ENCODE measurements around the gene PKNOX2.
A peak's percentile ranks its signal among the peaks of the same experiment; 100 is the strongest.

PKNOX2 gene

DNA sequence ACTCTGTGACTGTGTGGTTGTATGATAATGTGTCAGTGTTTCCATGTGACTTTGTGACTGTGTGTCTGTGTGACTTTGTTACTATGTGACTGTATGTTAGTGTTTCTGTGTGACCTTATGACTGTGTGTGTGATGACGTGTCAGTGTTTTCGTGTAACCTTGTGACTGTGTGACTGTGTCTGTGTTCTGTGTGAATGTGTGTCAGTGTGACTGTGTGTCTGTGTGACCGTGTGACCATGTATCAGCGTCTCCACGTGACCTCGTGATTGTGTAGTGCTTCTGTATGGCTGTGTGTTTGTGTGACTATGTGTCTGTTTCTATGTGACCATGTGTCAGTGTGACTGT lies 9.5 kb upstream of the PKNOX2 start:
- no peak for DNase-seq (ENCODE audit: low spot score)

DNA sequence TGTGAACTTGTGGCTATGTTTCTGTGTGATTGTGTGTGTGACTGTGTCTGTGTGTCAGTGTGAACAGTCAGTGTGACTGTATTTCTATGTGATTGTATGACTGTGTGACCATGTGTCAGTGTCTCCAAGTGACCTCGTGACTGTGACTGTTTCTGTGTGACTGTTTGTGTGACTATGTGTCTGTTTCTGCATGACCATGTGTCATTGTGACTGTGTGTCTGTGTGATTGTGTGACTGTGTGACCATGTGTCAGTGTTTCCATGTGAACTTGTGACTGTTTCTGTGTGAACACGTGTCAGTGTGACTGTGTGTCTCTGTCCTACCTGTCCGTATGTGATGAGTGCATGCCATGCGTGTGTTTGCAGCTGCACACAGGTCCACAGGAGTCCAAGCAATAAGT lies 8.8 kb upstream of the PKNOX2 start:
- DNase-seq (ENCODE audit: low spot score), result no peak

DNA sequence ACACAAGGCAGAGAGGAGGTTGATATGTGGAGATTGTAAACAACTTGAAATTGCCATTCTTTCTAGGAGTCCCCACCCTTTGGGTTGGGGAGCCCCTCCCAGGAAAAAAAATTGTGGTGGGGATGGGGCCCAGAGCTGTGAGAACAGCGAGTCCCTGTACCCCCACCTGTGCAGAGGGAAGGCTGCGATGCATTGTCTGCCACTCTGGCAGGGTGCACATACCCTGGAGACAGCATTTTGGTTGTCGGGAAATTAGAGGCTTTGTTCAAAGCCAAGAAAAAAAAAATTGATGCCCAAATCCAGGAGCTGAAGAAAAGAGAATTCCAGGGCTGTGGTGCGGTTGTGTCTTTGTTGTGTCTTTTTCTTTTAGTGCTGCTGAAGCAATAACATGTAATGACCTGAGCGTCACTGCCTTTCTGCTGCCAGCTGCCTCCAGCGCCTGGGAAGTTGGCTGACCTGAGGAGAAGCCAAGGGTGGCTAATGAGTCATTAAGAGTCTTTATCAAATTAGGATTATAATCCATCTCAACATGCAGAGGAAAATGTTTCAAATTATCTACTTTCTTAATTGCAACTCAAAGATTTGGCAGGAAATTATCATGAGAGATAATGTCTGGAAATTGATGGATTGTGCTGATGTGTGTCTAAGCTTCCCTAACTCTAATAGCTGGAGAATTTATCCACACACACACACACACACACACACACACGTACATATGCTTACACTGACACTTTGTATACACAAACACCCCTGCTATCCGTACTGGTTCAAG lies 8.0 kb upstream of the PKNOX2 start:
- DNase-seq (ENCODE audit: low spot score), result no peak

DNA sequence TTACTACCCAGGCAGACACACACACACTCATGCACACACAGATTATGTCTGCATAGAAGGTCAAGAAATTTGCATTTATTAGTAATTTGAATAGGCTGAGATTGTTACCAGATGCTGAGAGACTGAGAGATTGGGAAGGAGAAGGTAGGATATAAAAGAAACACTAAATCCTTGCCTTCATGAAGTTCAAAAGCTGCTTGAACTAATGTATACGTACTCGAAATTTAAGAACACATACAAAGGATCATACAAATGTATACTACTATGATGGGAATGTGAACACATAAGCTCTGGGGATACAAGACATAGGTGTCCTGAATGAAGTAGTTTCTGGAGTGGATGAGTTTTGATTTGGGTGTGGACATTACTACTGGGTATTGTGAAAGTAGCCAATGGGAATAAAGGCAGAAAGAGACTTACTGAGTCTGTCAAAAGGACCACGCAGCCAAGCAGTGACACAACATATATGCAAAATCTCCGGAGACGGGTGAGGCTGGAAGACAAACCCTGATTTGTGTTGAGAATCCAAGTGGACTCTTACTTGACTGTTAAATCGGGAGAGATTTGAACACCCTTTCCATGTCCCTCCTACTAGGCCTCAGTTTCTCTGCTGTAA lies 7.3 kb upstream of the PKNOX2 start:
- no peak for DNase-seq (ENCODE audit: low spot score)

DNA sequence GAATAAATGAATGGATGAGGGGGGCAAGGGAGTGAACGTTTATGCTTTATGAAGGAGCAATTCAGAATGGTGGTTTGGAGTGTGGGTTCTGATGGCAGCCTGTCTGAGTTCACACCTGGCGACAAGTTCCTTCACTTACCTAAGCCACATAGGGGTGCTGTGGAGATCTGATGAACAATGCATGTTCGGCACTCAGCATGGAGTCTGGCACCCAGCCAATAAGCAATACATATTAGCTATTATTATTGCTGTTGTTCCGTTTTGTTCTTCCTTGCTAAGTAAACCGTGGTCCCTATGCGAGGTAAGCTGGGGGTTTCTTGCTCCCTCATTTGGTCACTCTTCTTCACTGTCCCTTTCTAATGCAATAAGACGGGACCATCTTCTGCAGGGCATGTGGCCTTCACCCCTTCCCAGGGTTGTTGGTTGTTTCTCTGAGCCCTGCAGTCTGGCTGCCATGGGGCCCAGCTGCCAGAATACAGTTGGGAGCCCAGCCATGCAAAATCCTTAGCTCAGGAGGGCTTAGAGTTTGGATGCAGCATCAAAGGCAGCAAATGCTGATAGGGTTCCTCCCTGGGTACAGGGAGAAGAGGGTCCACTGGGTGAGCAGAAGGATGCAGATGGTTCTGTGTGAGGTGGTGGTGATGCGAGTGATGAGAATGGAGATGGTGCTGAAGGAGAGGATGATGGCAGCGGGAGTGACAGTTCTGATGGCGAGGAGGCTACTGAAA lies 6.4 kb upstream of the PKNOX2 start:
- DNase-seq (ENCODE audit: low spot score), result no peak

DNA sequence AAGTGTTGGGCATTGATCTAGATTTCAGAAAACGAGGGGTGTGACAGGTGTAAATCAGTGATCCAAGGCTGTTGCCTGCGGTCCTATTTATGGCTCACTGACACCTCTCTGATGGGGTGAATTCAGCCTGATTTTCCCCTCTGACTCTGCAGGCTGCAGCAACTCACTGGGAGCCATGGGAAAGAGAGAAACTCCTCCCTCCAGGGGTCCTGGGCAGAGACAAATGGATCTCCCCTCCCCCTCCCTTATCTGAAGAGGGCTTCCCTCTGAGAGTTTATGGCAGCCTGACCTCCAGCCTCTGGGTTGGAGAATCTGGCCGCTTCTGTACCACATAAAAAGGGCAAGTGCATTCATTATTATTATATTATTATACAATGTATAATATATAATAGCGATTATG lies 1.8 kb upstream of the PKNOX2 start:
- DNase-seq (ENCODE audit: low spot score), result no peak

DNA sequence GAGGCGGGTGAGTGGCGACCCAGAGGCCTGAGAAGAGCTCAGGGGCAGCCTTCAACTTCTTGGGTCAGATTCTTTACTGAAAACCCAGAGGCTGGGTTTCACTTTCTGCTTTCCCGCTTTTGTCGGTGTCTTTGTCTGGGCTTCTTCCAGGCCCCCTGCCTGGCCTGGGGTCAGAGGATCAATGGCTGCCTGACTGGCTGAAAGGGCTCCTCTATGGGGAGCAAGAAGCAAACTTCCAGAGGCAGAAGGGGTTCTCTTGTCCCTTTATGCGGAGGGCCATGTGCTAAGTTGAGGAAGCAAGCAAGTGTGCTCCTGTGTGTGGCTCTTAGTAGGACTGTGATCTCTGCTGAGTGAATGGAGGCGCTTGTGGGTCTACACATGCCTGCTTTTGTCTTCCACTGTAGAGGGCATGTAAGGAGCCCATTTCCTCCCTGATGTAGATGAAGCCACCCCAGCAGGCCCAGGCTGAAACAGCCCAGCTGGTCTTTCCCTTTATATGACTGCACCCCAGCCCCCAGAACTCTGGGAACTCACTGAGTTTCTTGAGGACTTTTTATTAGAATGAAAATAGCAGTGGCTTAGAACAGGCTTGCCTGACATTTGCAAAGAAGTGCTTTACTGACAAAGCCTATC lies 1.0 kb upstream of the PKNOX2 start:
- no peak for DNase-seq (ENCODE audit: low spot score)

DNA sequence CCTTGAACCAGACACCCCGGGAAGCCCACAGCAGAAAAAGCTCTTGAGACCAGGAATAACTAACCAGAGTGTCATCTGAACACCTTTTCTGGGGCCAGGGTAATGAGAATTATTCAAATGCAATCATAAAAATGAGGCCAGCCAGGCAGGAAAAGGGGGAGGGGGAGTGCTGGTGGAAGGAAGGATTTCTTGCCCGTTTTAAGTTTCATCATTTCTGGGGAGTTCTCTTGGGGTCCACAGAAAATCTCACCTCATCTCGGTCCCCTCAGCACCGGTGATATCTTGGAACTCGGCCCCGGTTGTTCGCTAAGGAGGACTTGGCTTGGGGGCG lies 495 bp upstream of the PKNOX2 start:
- DNase-seq (ENCODE audit: low spot score), result no peak

DNA sequence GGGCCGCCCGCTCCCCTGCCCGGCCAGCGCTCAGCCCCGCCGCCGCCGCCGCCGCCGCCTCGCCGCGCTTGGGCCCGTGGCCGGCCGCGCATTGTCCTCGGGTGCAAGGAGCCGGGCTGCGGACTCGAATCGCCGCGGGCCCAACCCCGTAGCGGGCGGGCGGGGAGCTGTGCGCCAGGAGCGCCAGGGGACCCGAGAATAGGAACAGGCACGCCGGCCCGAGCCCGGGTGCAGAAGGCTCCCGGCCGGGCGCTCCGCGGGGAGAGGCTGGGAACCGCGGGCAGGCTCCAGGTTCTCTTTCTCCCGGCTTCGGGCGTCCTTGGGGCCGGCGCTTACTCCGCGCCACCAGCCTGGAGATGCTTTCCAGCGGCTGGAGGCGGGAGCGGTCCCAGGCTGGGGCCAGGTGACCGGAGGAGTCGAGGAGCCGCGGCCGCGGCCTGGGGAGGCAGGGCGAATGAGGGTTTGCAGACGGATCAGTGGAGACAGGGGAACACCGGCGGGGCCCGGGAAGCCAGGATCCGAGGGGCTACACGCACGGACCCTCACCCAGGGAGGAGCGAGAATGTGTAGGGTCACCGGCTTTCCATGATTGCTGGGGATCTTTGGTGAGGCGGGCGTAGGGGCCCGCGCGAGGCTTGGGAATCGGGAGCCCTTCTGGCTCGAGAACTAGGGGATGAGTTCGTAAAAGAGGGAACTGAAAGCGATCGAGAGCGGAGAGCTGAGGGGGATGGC lies 726 bp downstream of the PKNOX2 start:
- peak; percentile 63 for DNase-seq (ENCODE audit: low spot score)

DNA sequence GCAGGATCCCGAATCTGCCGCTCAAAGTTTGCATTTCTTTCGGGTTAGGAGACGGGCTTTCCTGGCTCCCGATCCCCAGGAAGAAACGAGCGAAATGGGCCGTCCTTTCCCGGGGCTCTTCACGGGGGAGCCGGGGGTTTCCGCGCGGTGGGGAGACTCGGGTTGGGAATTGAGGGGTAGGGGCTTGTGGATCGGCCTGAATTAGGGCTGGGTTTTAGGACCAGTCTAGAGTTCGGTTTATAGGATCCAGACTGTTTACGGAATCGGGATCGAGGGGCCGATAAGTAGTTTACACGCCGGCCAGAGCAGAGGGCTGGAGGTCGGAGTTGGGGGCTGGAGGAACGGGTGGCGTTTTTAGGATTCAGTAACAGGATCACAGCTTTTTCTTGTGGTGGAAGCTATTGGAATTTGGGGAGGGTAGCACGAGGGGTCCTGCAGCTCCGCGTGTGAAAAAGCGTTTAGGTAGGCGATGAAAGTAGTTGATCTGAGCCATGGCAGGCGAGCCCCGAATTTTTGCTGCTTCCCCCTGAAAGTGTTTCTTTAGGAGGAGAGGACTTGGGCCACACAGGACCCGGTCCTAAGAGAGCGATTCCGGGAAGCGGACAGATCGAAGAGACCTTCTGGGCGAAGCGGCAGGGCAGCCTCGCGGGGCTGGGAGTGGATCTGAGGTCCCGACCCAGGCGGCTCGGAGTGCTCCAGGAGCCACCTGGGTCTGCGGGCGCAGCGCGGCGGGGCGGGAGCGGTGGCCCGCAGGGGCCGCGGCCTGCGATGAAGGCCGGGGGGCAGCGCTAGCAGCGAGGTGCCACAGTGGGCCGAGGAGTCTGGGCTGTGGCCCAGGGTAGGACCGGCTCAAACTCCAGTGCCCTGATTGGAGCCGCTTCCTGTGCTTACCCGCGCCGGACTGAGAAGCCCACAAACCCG lies 1.6 kb downstream of the PKNOX2 start:
- no peak for DNase-seq (ENCODE audit: low spot score)

DNA sequence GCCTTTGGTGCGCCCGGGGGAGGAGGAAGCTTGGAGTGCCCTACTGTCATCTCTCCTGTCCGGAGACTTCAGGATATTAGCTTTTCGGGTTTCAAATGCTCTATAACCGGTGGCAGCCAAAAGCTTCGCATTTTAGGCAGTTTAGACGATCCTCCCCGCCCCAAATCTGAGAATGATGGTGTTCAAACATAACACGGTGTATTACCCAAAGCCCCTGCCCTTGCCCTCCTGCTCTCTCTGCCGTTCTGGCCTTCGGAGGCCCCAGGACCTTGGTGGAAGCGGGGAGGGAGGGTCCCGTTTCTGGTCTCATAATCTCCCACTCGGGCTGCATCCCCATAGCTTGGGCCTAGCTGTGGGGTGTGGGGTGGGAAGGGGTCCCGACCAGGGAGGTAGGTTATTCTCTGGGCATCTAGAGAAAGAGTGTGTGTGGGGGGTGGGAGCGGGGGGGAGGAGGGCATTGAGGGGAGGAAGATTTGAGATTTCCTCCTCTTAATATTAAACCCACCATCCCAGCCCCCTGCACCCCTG lies 2.3 kb downstream of the PKNOX2 start:
- DNase-seq (ENCODE audit: low spot score), result no peak

DNA sequence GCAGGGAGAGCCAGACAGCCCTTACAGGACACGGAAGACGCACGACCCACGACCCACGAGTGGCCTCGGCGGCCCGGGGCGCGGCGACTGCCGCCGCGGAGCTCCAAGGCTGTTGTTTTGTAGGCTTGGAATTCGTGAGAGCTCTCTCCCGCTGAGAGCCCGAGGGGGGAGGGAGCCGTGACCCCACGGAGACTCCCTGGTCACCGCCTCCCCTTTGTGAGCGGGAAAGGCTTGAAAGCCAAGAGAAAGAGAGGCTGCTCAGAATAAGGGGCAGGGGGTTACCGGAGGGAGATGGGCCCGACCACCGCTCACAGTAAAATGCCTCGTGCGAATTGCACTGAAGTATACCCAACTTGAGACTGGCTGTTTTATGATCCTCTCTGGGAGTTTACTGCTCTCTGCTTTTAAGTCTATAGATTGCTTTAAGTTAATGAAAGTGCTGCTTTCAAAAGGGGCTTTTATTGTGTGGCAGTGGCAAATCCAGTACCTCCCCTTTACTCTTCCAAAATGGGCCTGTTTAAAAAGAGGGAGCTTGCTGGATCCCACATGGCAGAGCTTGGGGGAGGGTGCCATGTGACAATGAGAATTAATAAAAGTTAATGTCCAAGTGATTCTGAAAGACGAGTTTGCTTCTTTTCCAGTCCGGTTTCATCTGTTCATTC lies 2.9 kb downstream of the PKNOX2 start:
- DNase-seq (ENCODE audit: low spot score), result no peak

DNA sequence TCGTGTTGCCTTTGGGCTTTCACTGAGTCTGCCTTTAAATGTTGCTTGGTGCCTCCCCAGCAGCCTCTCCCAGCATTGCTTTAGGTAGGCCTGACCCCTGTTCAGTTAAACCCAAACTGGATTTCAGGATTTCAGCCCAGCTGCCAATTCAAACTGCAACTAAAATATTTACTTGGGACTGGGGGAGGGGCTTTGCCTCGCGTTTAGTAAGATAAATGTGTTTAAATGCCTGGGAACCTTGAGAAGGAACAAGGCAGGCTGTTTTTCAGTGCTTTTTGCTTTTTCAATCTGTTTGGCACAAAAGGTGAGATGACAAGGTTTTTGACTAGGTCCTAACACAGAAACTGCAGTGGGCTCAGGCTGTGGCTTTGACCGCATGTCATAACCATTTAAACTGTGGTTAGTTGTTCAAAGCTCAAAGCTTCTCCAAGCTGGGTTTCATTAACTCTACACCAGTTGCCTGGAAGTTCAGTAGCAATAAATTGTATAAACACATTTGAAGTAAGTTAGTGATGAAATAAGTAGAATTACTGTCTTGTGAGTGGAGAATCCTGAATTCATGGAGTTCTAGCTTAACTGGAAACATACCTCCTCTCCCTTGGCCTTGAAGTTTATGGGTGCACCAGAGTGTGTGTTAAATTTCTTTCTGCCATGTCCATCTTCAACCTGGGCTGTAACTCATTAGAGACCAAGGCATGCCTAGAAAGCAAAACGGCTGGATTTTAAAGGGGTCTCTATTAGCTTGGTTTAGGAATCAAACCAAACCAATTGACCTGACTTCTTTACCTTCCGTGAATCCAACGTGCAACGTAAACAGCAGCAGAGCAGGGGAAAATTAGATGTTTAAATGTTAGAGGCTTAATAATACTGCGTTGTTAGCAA lies 3.6 kb downstream of the PKNOX2 start:
- no peak for DNase-seq (ENCODE audit: low spot score)

DNA sequence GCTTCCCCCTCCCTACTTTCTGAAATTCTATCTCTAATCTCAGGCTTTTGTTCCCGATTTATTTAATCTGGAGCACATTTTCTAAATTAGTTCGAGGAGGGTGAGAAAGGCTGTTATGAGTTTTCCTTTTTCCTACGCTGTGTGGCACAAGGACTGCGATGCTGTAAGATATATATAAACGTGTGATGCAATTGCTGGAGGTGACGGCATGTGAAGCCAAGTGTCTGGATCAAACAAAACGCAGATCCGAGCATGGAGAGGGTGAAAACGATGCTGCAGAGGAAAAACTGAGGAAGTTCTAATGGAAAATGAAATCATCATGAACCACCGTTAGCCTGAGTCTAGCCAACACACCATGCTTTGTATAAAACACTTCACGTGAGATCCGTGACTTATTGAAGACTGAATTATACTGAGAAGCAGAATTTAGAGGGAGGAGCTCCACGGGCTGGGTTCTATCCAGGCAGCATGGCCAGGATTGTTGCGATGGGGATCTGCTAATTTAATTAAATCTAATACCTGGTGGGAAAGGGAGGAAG lies 4.4 kb downstream of the PKNOX2 start:
- DNase-seq (ENCODE audit: low spot score), result no peak

DNA sequence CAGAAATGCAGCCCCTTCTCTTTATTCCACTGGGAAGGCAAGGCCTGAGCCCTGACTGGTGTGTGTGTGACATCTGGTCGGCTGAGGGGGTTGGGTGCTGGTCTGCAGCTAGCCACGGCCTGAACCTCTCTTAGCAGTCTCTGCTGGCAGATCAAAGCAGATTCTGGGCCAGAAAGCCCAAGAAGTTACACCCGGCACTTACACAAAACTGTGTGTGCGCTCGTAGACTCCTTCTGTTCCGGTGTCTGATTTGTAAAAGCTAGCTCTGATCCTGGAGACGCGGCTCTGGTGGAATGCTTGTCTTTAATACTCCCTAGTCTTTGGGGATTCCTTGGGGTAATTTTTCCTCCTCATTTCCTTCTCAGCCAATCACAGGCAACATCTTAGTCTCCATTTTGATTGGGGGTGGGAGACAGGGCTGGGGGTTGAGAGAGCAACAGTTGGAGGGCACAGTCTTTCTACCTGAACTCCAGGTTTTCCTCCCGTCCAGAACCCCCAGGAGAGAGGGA lies 5.5 kb downstream of the PKNOX2 start:
- no peak for DNase-seq (ENCODE audit: low spot score)

DNA sequence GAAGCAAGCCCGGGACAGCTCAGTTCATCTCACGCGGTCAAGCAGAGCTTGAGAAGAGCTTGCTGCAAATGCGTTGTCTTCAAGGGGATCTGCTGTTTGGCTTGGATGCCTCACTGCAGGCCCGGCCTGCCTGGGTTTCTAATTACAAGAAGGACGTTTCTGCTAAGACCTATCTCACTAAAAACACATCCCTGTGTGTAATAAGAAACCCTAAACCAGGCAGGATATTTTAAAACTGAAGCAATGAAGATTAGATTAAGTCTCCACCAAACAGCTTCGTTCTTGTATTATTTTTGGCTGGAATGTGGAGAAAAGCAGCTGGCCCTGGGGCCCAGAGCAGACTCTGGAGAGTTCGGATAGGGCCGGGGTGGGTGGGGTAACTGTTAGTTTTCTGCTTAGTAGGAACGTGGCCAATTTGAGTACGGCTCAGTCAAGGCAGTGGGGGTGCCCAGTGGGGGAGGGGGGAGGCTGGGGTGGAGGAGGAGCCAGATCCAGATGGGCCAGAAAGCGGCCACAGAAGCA lies 6.0 kb downstream of the PKNOX2 start:
- no peak for DNase-seq (ENCODE audit: low spot score)

DNA sequence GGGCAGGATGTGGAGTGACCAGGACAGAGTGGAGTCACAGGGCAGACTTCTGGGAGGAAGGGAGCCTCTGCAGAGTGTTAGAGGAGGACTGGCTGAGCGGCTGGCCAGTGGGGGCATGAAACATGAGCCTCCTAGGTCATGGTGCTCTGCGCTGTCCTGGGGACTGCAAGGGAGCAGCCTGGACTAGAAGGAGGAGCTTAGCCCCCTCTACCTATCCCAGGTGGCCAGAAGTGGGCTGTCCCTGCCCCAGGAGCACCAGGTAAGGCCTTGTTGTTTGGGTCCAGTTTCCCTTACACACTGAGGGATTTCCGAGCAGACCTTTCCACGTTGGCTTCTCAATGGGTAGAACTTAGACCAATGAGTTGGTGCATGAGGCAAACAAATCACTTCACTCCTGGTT lies 7.4 kb downstream of the PKNOX2 start:
- DNase-seq (ENCODE audit: low spot score), result no peak

DNA sequence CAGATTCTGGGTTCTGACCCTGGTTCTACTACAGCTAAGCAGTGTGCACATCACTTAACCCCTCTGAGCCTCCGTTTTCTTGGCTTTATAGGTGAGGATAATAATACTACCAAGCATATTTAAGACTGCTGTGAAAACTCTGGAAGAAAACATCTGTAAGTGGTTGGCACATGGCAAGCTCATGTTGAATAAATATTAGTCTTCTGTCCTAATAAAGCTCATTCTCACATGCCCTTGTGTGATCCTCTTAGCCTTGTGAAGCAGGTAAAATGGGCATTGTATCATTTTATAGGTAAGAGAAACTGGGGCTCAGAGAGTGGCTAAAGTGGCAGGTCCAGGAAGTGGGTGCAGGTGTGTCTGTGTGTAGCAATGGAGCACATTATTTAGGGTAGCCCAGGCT lies 8.5 kb downstream of the PKNOX2 start:
- DNase-seq (ENCODE audit: low spot score), result no peak

DNA sequence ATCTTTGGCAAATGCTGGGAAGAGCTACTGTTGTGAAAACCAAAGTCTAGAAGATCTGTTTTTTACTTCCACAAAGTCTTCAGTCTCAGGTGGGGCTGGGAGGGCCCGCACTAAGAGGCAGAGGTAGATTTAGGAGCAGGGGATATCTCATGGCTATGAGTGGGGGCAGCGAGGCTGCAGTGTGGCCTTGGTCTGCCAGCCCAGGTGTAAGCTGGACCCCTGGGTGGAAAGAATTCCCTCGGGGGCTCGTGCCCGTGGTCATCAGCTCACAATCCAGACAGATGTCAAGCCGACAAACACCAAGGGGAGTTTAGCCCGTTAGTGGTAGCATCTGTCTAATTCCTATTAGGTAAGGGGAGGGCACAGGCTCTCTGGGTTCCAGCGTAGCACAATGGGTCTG lies 9.0 kb downstream of the PKNOX2 start:
- DNase-seq (ENCODE audit: low spot score), result no peak

All from HuH-7.5 (cell line).